SKM-1 (cell line): Measurements from ENCODE around the gene MAMSTR.
"Not testable (repeated sequence)": the region's sequence is repeated elsewhere in the genome, so short reads cannot be mapped to it uniquely, and the experiment has no call there.

Experiments used
- DNase-seq: peaks from one replicate; lab custom pipeline; 2025; ENCODE audit not compliant: unreplicated experiment; lab: John Stamatoyannopoulos, UW

Gene MAMSTR

GRCh38 chr19:48719263-48720171 lies at the start of gene MAMSTR:
Gene MAMSTR (minus strand): TSS chr19:48719725. CDS start chr19:48719031, 694 bp downstream.
- no peak for DNase-seq

- no peak for DNase-seq
Measured at GRCh38 chr19:48768994-48769713, 49.6 kb upstream of the MAMSTR start.

- DNase-seq = not testable (repeated sequence)
Measured at GRCh38 chr19:48768171-48768753, 48.7 kb upstream of the MAMSTR start.

GRCh38 chr19:48765816-48766215 lies 46.3 kb upstream of the MAMSTR start:
- not testable (repeated sequence) for DNase-seq

- no peak for DNase-seq
Measured at GRCh38 chr19:48760504-48761205, 41.1 kb upstream of the MAMSTR start.

GRCh38 chr19:48757741-48758144 lies 38.2 kb upstream of the MAMSTR start:
- DNase-seq = no peak

GRCh38 chr19:48757089-48757675 lies 37.7 kb upstream of the MAMSTR start:
- DNase-seq = no peak

- no peak for DNase-seq
Measured at GRCh38 chr19:48756686-48757085, 37.2 kb upstream of the MAMSTR start.

GRCh38 chr19:48756212-48756611 lies 36.7 kb upstream of the MAMSTR start:
- no peak for DNase-seq

GRCh38 chr19:48755787-48756186 lies 36.3 kb upstream of the MAMSTR start:
- DNase-seq = no peak

- DNase-seq = no peak
Measured at GRCh38 chr19:48755084-48755641, 35.6 kb upstream of the MAMSTR start, which contains the start of gene FGF21. Gene FGF21 (plus strand): TSS chr19:48755524. CDS start chr19:48756237, 713 bp downstream.

- no peak for DNase-seq
Measured at GRCh38 chr19:48752496-48753365, 33.2 kb upstream of the MAMSTR start, which contains the start of gene FUT1. Gene FUT1 (minus strand): TSS chr19:48752641. CDS start chr19:48751281, 1,360 bp downstream.

GRCh38 chr19:48751845-48752495 lies 32.4 kb upstream of the MAMSTR start:
- no peak for DNase-seq

- no peak for DNase-seq
Measured at GRCh38 chr19:48750771-48751504, 31.4 kb upstream of the MAMSTR start.

- no peak for DNase-seq
Measured at GRCh38 chr19:48750351-48750750, 30.8 kb upstream of the MAMSTR start.

GRCh38 chr19:48749571-48750198 lies 30.2 kb upstream of the MAMSTR start:
- no peak for DNase-seq

GRCh38 chr19:48746738-48747575 lies 27.4 kb upstream of the MAMSTR start, which contains the start of gene IZUMO1:
Gene IZUMO1 (minus strand): TSS chr19:48746909. CDS start chr19:48745859, 1,050 bp downstream.
- DNase-seq = peak; percentile 4
